ENCODE results near the gene REPS1.

Gene REPS1

GRCh38 chr6:138909511-138909910 lies 78.5 kb downstream of the REPS1 start:
- Histone ChIP-seq H3K4me3 (ENCODE audit: low read depth, low read length) (no peak overlapping the region), H3K36me3 (ENCODE audit: control insufficient read depth in 2 of 2, insufficient read depth in 1 of 2, low read length in 2 of 2) (peaks cover 66 to 94% of the 10 kb centered on the region in 2 experiments), H3K9me3 (ENCODE audit: control insufficient read depth, insufficient read depth, low read depth, low read length) (no peaks in the 10 kb centered on the region), H3K27ac (ENCODE audit: extremely low read depth, low read depth, low read length) (no peak overlapping the region), H3K4me1 (ENCODE audit: control insufficient read depth, insufficient read depth, low read length) (no peaks in the 10 kb centered on the region)
- CTCF ChIA-PET = interaction anchor here (0.7 to 0.8 kb wide), 2 partner anchors 79 to 1146 kb away, joined by 3 read pairs; no protein-coding TSS in a partner anchor
- no peak for TF ChIP-seq ZNF521 (tag by site-specific recombination; IDR thresholded peaks at IDR 0.05)
- no peak for TF ChIP-seq HOXD13 (CRISPR knock-in tag; IDR thresholded peaks at IDR 0.05; ENCODE audit: borderline replicate concordance)
- TF ChIP-seq ZNF404 (tag by site-specific recombination; IDR thresholded peaks at IDR 0.05) = no peak
- POLR2A ChIA-PET = no interaction called here

- Histone ChIP-seq H3K4me3 (ENCODE audit: low read depth, low read length) (no peak overlapping the region), H3K36me3 (ENCODE audit: control insufficient read depth in 2 of 2, insufficient read depth in 1 of 2, low read length in 2 of 2) (peaks cover 67 to 92% of the 10 kb centered on the region in 2 experiments), H3K4me1 (ENCODE audit: control insufficient read depth, insufficient read depth, low read length) (no peaks in the 10 kb centered on the region), H3K27ac (ENCODE audit: extremely low read depth, low read depth, low read length) (no peak overlapping the region), H3K9me3 (ENCODE audit: control insufficient read depth, insufficient read depth, low read depth, low read length) (no peaks in the 10 kb centered on the region)
- ChIA-PET CTCF (no interaction called here), POLR2A (no interaction called here)
- TF ChIP-seq ZSCAN4 (tag by site-specific recombination; IDR thresholded peaks at IDR 0.05) = 0 out of 2 replicates have a peak, but pooled peaks have one; percentile 27
- no peak for TF ChIP-seq ZNF555 (tag by site-specific recombination; conservative IDR thresholded peaks at IDR 0.05)
These were observed 80.9 kb downstream of the REPS1 start for GRCh38 chr6:138907167-138907566.

DNA sequence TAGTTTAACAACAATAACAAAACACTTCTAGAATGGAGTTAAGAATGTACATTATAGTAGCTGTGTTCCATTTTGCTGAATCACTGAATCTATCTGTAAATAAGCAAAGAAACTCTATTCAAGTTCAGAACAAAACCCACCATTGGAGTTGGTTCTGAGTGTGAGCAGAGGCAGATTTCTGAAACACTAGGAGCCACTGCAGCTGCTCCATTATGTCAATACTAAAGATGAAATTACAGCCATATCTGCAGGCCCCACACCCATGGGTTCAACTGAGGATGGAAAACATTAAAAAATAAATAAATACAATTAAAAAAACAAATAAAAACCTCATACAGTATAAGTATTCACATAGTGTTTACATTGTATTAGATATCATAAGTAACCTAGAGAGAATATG lies 91.0 kb downstream of the REPS1 start:
- Histone ChIP-seq H3K4me3 (ENCODE audit: low read depth, low read length) (no peak overlapping the region), H3K36me3 (ENCODE audit: control insufficient read depth in 2 of 2, insufficient read depth in 1 of 2, low read length in 2 of 2) (peaks cover 3 to 36% of the 10 kb centered on the region in 2 experiments), H3K4me1 (ENCODE audit: control insufficient read depth, insufficient read depth, low read length) (no peaks in the 10 kb centered on the region), H3K27ac (ENCODE audit: extremely low read depth, low read depth, low read length) (no peak overlapping the region), H3K9me3 (ENCODE audit: control insufficient read depth, insufficient read depth, low read depth, low read length) (no peaks in the 10 kb centered on the region)
- ChIA-PET CTCF (no interaction called here), POLR2A (no interaction called here)
- no peak for TF ChIP-seq ZSCAN16 (tag by site-specific recombination; IDR thresholded peaks at IDR 0.05)
- no peak for TF ChIP-seq ZNF132 (tag by site-specific recombination; IDR thresholded peaks at IDR 0.05; ENCODE audit: borderline replicate concordance)

DNA sequence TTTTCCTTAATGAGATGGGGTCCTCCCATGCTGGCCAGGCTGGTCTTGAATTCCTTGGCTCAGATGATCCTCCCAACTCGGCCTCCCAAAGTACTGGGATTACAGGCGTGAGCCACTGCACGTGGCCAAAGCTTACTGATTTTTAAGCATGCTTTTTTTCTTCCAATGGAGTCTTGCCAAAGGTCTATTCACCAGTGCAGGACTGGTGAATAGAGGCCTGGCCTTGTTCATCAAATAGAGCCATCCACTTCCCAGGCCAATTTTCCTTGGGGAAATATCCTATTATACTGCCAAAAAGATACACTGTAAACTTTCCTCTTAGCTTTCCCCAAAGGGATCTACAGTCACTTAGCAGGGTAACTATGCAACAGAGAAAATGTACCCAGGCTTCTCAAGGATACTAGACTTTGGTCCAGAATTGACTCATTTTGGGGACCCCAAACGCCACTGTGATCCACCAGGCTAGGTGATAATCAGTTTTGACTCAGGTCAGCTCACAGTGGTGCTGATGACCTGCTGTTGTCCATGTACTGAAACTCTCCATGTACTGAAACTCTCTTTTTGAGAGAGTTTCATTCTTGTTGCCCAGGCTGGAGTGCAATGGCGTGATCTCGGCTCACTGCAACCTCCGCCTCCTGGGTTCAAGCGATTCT lies 91.8 kb downstream of the REPS1 start:
- Histone ChIP-seq H3K27ac (ENCODE audit: extremely low read depth, low read depth, low read length) (no peak overlapping the region), H3K4me1 (ENCODE audit: control insufficient read depth, insufficient read depth, low read length) (no peaks in the 10 kb centered on the region), H3K36me3 (ENCODE audit: control insufficient read depth in 2 of 2, insufficient read depth in 1 of 2, low read length in 2 of 2) (peaks cover 3 to 28% of the 10 kb centered on the region in 2 experiments), H3K4me3 (ENCODE audit: low read depth, low read length) (no peak overlapping the region), H3K9me3 (ENCODE audit: control insufficient read depth, insufficient read depth, low read depth, low read length) (no peaks in the 10 kb centered on the region)
- ChIA-PET CTCF (interaction anchor here (0.6 kb wide), 1 partner anchor 61 kb away, joined by 3 read pairs; no protein-coding TSS in a partner anchor), POLR2A (interaction anchor here (0.7 kb wide), 2 partner anchors 34 to 620 kb away, joined by 3 to 4 read pairs; no protein-coding TSS in a partner anchor)
- TF ChIP-seq SETDB1 (IDR thresholded peaks at IDR 0.05; ENCODE audit: insufficient read length, low read length) = no peak
- no peak for TF ChIP-seq ZNF175 (tag by site-specific recombination; IDR thresholded peaks at IDR 0.05)
- TF ChIP-seq BCL11B (tag by site-specific recombination; IDR thresholded peaks at IDR 0.05; ENCODE audit: low read depth) = no peak
- TF ChIP-seq ZNF514 (tag by site-specific recombination; IDR thresholded peaks at IDR 0.05) = no peak
- no peak for TF ChIP-seq ZNF560 (tag by site-specific recombination; IDR thresholded peaks at IDR 0.05; ENCODE audit: borderline replicate concordance)
- no peak for TF ChIP-seq ZIC2 (tag by site-specific recombination; IDR thresholded peaks at IDR 0.05)
- no peak for TF ChIP-seq ZNF48 (tag by site-specific recombination; IDR thresholded peaks at IDR 0.05)
- TF ChIP-seq HOXD13 (CRISPR knock-in tag; IDR thresholded peaks at IDR 0.05; ENCODE audit: borderline replicate concordance) = no peak
- TF ChIP-seq, protein P1, sequence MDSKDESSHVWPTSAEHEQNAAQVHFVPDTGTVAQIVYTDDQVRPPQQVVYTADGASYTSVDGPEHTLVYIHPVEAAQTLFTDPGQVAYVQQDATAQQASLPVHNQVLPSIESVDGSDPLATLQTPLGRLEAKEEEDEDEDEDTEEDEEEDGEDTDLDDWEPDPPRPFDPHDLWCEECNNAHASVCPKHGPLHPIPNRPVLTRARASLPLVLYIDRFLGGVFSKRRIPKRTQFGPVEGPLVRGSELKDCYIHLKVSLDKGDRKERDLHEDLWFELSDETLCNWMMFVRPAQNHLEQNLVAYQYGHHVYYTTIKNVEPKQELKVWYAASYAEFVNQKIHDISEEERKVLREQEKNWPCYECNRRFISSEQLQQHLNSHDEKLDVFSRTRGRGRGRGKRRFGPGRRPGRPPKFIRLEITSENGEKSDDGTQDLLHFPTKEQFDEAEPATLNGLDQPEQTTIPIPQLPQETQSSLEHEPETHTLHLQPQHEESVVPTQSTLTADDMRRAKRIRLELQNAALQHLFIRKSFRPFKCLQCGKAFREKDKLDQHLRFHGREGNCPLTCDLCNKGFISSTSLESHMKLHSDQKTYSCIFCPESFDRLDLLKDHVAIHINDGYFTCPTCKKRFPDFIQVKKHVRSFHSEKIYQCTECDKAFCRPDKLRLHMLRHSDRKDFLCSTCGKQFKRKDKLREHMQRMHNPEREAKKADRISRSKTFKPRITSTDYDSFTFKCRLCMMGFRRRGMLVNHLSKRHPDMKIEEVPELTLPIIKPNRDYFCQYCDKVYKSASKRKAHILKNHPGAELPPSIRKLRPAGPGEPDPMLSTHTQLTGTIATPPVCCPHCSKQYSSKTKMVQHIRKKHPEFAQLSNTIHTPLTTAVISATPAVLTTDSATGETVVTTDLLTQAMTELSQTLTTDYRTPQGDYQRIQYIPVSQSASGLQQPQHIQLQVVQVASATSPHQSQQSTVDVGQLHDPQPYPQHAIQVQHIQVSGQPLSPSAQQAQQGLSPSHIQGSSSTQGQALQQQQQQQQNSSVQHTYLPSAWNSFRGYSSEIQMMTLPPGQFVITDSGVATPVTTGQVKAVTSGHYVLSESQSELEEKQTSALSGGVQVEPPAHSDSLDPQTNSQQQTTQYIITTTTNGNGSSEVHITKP (tag by site-specific recombination; IDR thresholded peaks at IDR 0.05) = no peak
- TF ChIP-seq ZNF24 (tag by site-specific recombination; IDR thresholded peaks at IDR 0.05) = no peak
- no peak for TF ChIP-seq ZNF670 (tag by site-specific recombination; IDR thresholded peaks at IDR 0.05; ENCODE audit: low read depth)
- no peak for TF ChIP-seq ZNF555 (tag by site-specific recombination; conservative IDR thresholded peaks at IDR 0.05)
- TF ChIP-seq ZNF157 (tag by site-specific recombination; IDR thresholded peaks at IDR 0.05) = no peak
- TF ChIP-seq ZNF274 (IDR thresholded peaks at IDR 0.05; ENCODE audit: low read length) = no peak
- no peak for TF ChIP-seq ZNF274 (tag by site-specific recombination; IDR thresholded peaks at IDR 0.05; ENCODE audit: borderline replicate concordance)

Measured in HEK293 (cell line).